K562 (cell line): ENCODE data around the gene TIGAR. TPM values are rescaled to one million over a fixed set of nuclear protein-coding genes. Genes with fewer than 3 reads are reported as not detected.

Experiments
- CEBPB ChIP-seq: fragments of 450-650 bp; IDR thresholded peaks from 2 replicates; pipeline ENCODE4 v1.6.1; 2016; ENCODE audit warnings: missing genetic modification characterization, missing compliant biosample characterization
- EGR1 ChIP-seq: fragments of 450-650 bp; conservative IDR thresholded peaks from 2 replicates; pipeline ENCODE4 v1.6.1; 2017; ENCODE audit warnings: mild to moderate bottlenecking
- IFI16 ChIP-seq: fragments of 250-450 bp; sonication (Bioruptor Pico); IDR thresholded peaks from 2 replicates; pipeline ENCODE4 v2.1.2; 2022; ENCODE audit warnings: mild to moderate bottlenecking, inconsistent platforms
- KLF6 ChIP-seq: fragments of 250-450 bp; sonication (Bioruptor Pico); IDR thresholded peaks from 2 replicates; pipeline ENCODE4 v1.4.0; 2020; ENCODE audit warnings: mild to moderate bottlenecking, moderate library complexity, borderline replicate concordance
- MTA2 ChIP-seq: fragments of 450-650 bp; IDR thresholded peaks from 2 replicates; pipeline ENCODE4 v1.6.1; 2016; ENCODE audit warnings: low read depth
- MTA3 ChIP-seq: fragments of 450-650 bp; formaldehyde crosslinking; IDR thresholded peaks from 2 replicates; pipeline ENCODE4 v1.6.1; 2017; ENCODE audit warnings: mild to moderate bottlenecking, borderline replicate concordance
- NCOA4 ChIP-seq: fragments of 450-650 bp; IDR thresholded peaks from 2 replicates; pipeline ENCODE4 v1.6.1; 2018; ENCODE audit warnings: mild to moderate bottlenecking; ENCODE audit not compliant: partially characterized antibody
- PHF20 ChIP-seq: fragments of 450-650 bp; IDR thresholded peaks from 2 replicates; pipeline ENCODE4 v1.6.1; 2018; ENCODE audit not compliant: partially characterized antibody
- POLR2B ChIP-seq: fragments of 450-650 bp; IDR thresholded peaks from 2 replicates; pipeline ENCODE4 v1.6.1; 2018; ENCODE audit warnings: low read depth; ENCODE audit not compliant: partially characterized antibody
- RNF2 ChIP-seq: sonication (generic); IDR thresholded peaks from 2 replicates; pipeline ENCODE4 v1.6.1; 2016
- SNRNP70 ChIP-seq: fragments of 200-400 bp; formaldehyde crosslinking; optimal IDR thresholded peaks from 2 replicates; pipeline ENCODE3; 2017; ENCODE audit warnings: low read depth, low read length
- SREBF2 ChIP-seq: sonication (generic); formaldehyde crosslinking; IDR thresholded peaks from 2 replicates; pipeline ENCODE4 v1.4.0; 2020; ENCODE audit warnings: mild to moderate bottlenecking, missing genetic modification reagents
- TEAD2 ChIP-seq: fragments of 450-650 bp; IDR thresholded peaks from 2 replicates; pipeline ENCODE4 v1.6.1; 2016; ENCODE audit warnings: missing genetic modification characterization, control low read depth, missing compliant biosample characterization
- ZFP91 ChIP-seq: sonication (generic); formaldehyde crosslinking; IDR thresholded peaks from 2 replicates; pipeline ENCODE4 v1.8.0; 2022; ENCODE audit warnings: mild to moderate bottlenecking, missing genetic modification reagents
- ZNF134 ChIP-seq: fragments of 250-450 bp; sonication (Bioruptor Pico); conservative IDR thresholded peaks from 2 replicates; pipeline ENCODE4 v1.4.0; 2020
- ZNF668 ChIP-seq: fragments of 250-450 bp; sonication (Bioruptor Pico); IDR thresholded peaks from 2 replicates; pipeline ENCODE4 v1.8.0; 2022; ENCODE audit warnings: mild to moderate bottlenecking, inconsistent platforms
- ZNF717 ChIP-seq: fragments of 250-450 bp; sonication (Bioruptor Pico); IDR thresholded peaks from 2 replicates; pipeline ENCODE4 v1.5.0; 2021
- ZNF830 ChIP-seq: fragments of 250-450 bp; sonication (Bioruptor Pico); IDR thresholded peaks from 2 replicates; pipeline ENCODE4 v1.5.0; 2021; ENCODE audit warnings: mild to moderate bottlenecking
- polyA plus RNA-seq, 8 experiments: library from polyadenylated mRNA; depleted of rRNA in 4 of 8; stranded (reverse) in 5 of 8; unstranded in 3 of 8; fragments of >200 nt; fragmentation: Nextera tagmentation in 2 of 8; fragmentation: Illumina TruSeq in 1 of 8; extraction: Ambion mirVana in 2 of 8; extraction: Trizol in 1 of 8; gene quantifications; 2 replicates each; pipeline versions ENCODE4 v1.2.1 to v1.2.3, GENCODE V29; 2011 to 2014; ENCODE audit warnings: inconsistent platforms in 1 of 8, missing spikeins in 1 of 8
- total RNA-seq, 7 experiments: library from RNA; depleted of rRNA in 6 of 7; stranded (reverse); fragments of >200 nt in 6 of 7; fragmentation: Illumina TruSeq in 2 of 7; extraction: Trizol in 2 of 7; gene quantifications; 2 replicates each; pipeline versions ENCODE4 v1.2.1 to v1.2.3, GENCODE V29; 2011 to 2021; ENCODE audit warnings: low replicate concordance in 1 of 7
- TF ChIP-seq, protein P1 (sequence below): fragments of 250-450 bp; sonication (Bioruptor Pico); IDR thresholded peaks from 2 replicates; pipeline ENCODE4 v1.5.0; 2021
- TF ChIP-seq, protein P2 (sequence below), 2 experiments: fragments of 450-650 bp; formaldehyde crosslinking in 1 of 2; IDR thresholded peaks; 2 replicates each; pipeline versions ENCODE4 v1.4.0 to v1.6.1; 2014 to 2020; ENCODE audit warnings: mild to moderate bottlenecking in 2 of 2, borderline replicate concordance in 1 of 2, low read depth in 1 of 2

The TIGAR gene
- total and polyA plus RNA-seq, 9 of the 15 experiments (the other 6 are each of a cell fraction or from before 2014, with no cell fraction given): 0.11 to 1.0 (median 0.53) TPM; not detected in 2

GRCh38 chr12:4273652-4274395, 47.2 kb upstream of the TIGAR start, which contains the start of gene CCND2 (continued):
- TF ChIP-seq EGR1: 0 out of 2 replicates have a peak, but pooled peaks have one; percentile 5
- TF ChIP-seq ZFP91 (CRISPR knock-in tag): no peak
- TF ChIP-seq TEAD2 (tag): no peak
- no peak for TF ChIP-seq ZNF717 (CRISPR knock-in tag)
- TF ChIP-seq IFI16 (CRISPR knock-in tag): no peak
- TF ChIP-seq KLF6 (CRISPR knock-in tag): no peak
- TF ChIP-seq MTA3: peak; percentile 36; the same call in 1 of the 2 replicates
- no peak for TF ChIP-seq ZNF134 (CRISPR knock-in tag)
- no peak for TF ChIP-seq SREBF2 (CRISPR knock-in tag)
- peak; percentile 72 for TF ChIP-seq CEBPB
- TF ChIP-seq PHF20: no peak
- TF ChIP-seq ZNF830 (CRISPR knock-in tag): no peak
- TF ChIP-seq MTA2: no peak
- TF ChIP-seq POLR2B: peak; percentile 83
- no peak for TF ChIP-seq SNRNP70
- TF ChIP-seq, protein P1, sequence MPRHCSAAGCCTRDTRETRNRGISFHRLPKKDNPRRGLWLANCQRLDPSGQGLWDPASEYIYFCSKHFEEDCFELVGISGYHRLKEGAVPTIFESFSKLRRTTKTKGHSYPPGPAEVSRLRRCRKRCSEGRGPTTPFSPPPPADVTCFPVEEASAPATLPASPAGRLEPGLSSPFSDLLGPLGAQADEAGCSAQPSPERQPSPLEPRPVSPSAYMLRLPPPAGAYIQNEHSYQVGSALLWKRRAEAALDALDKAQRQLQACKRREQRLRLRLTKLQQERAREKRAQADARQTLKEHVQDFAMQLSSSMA (CRISPR knock-in tag): no peak
- peak; percentile 35; the same call in 1 of the 2 replicates for TF ChIP-seq RNF2
- no peak for TF ChIP-seq NCOA4
- TF ChIP-seq, protein P2, sequence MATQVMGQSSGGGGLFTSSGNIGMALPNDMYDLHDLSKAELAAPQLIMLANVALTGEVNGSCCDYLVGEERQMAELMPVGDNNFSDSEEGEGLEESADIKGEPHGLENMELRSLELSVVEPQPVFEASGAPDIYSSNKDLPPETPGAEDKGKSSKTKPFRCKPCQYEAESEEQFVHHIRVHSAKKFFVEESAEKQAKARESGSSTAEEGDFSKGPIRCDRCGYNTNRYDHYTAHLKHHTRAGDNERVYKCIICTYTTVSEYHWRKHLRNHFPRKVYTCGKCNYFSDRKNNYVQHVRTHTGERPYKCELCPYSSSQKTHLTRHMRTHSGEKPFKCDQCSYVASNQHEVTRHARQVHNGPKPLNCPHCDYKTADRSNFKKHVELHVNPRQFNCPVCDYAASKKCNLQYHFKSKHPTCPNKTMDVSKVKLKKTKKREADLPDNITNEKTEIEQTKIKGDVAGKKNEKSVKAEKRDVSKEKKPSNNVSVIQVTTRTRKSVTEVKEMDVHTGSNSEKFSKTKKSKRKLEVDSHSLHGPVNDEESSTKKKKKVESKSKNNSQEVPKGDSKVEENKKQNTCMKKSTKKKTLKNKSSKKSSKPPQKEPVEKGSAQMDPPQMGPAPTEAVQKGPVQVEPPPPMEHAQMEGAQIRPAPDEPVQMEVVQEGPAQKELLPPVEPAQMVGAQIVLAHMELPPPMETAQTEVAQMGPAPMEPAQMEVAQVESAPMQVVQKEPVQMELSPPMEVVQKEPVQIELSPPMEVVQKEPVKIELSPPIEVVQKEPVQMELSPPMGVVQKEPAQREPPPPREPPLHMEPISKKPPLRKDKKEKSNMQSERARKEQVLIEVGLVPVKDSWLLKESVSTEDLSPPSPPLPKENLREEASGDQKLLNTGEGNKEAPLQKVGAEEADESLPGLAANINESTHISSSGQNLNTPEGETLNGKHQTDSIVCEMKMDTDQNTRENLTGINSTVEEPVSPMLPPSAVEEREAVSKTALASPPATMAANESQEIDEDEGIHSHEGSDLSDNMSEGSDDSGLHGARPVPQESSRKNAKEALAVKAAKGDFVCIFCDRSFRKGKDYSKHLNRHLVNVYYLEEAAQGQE (IDR thresholded peaks at IDR 0.05; ENCODE audit: borderline replicate concordance): no peak
- TF ChIP-seq, protein P2 (CRISPR knock-in tag; IDR thresholded peaks at IDR 0.05; ENCODE audit: low read depth): no peak
- TF ChIP-seq ZNF668 (CRISPR knock-in tag): no peak
